Osteoblast (primary cell): ENCODE measurements around the gene ZNF644. TPM values are rescaled to one million over a fixed set of nuclear protein-coding genes. Genes with fewer than 3 reads are reported as not detected.

Source experiments
- DNase-seq: peaks from one replicate; pipeline ENCODE4 v3.0.0; 2011; ENCODE audit warnings: low spot score, mixed read lengths; ENCODE audit not compliant: insufficient read length; ENCODE audit errors: missing footprints
- H2AFZ ChIP-seq: 2 replicates; pipeline ENCODE4 v1.6.0; 2011; ENCODE audit warnings: mild to moderate bottlenecking, low read length
- H3K27ac ChIP-seq: 2 replicates; pipeline ENCODE4 v1.5.1; 2011; ENCODE audit warnings: mild to moderate bottlenecking, low read depth, low read length, moderate library complexity
- H3K27me3 ChIP-seq: 2 replicates; pipeline ENCODE4 v1.6.0; 2012; ENCODE audit warnings: mild to moderate bottlenecking, control low read depth, inconsistent platforms, low read length, moderate library complexity; ENCODE audit not compliant: insufficient read depth
- H3K36me3 ChIP-seq: 2 replicates; pipeline ENCODE4 v1.5.1; 2011; ENCODE audit warnings: mild to moderate bottlenecking, low read length, control low read depth, moderate library complexity; ENCODE audit not compliant: insufficient read depth
- H3K4me1 ChIP-seq: 2 replicates; pipeline ENCODE4 v1.5.1; 2011; ENCODE audit warnings: mild to moderate bottlenecking, low read length, control low read depth, moderate library complexity; ENCODE audit not compliant: insufficient read depth
- H3K4me2 ChIP-seq: 2 replicates; pipeline ENCODE4 v1.6.0; 2011; ENCODE audit warnings: mild to moderate bottlenecking, low read length; ENCODE audit not compliant: insufficient read depth
- H3K4me3 ChIP-seq: fragments of 200-600 bp; sonication (generic); 3 replicates; pipeline ENCODE4 v1.5.1; 2012; ENCODE audit warnings: mild to moderate bottlenecking, low read length, inconsistent platforms; ENCODE audit not compliant: insufficient read depth
- H3K79me2 ChIP-seq: 2 replicates; pipeline ENCODE4 v1.6.0; 2012; ENCODE audit warnings: mild to moderate bottlenecking, low read length, control low read depth, inconsistent platforms; ENCODE audit not compliant: insufficient read depth
- H3K9me3 ChIP-seq: 2 replicates; pipeline ENCODE4 v1.5.1; 2011; ENCODE audit warnings: low read depth, low read length, control low read depth
- H4K20me1 ChIP-seq: 2 replicates; pipeline ENCODE4 v1.6.0; 2012; ENCODE audit warnings: mild to moderate bottlenecking, low read length, control low read depth; ENCODE audit not compliant: insufficient read depth
- total RNA-seq: library from RNA; depleted of rRNA; stranded (reverse); fragments of >200 nt; gene quantifications from 2 replicates; pipeline ENCODE4 v1.2.3, GENCODE V29; 2012
- TF ChIP-seq, protein P1 (sequence below): IDR thresholded peaks from 2 replicates; pipeline ENCODE4 v1.5.1; 2011; ENCODE audit warnings: mild to moderate bottlenecking, low read depth, low read length, moderate library complexity; ENCODE audit errors: extremely low read depth

Gene ZNF644
- total RNA-seq, 1 donor, result 57.5 TPM

DNA sequence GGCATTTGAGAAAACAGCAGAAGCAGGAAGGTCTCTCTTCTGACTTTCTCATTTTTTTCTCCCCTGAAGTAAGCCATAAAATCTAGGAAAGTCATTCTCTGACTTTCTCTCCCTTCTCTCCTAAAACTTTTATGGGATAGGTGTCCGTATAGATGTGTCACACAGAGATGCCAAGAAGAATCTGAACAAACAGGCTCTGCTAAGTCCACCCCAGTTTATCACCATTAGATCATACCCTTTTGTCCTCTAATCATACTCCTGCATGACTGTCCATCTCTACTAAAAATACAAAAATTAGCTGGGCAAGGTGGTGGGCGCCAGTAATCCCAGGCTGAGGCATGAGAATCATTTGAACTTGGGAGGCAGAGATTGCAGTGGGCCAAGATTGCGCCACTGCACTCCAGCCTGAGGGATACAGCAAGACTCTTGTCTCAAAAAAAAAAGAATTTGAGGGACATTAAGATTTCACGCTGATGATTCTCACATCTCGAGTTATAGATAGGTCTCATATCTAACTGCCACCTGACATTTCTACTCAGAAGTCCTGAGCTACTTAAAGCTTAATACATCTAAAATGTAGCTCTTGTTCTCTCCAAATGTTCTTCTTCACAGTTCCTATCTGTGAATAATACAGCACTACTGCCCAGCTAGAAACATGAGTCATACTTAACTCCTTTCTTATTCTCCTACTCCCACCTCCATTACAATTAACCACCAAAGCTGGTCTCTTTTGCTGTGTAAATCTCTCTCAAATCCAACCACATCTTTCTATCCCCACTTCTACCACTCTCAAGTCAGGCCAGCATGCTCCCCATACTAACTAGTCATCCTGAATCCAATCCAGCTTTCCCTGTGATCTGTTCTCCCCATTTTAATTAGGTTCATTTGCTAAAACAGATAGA is 47.7 kb downstream of the ZNF644 start:
- TF ChIP-seq, protein P1, sequence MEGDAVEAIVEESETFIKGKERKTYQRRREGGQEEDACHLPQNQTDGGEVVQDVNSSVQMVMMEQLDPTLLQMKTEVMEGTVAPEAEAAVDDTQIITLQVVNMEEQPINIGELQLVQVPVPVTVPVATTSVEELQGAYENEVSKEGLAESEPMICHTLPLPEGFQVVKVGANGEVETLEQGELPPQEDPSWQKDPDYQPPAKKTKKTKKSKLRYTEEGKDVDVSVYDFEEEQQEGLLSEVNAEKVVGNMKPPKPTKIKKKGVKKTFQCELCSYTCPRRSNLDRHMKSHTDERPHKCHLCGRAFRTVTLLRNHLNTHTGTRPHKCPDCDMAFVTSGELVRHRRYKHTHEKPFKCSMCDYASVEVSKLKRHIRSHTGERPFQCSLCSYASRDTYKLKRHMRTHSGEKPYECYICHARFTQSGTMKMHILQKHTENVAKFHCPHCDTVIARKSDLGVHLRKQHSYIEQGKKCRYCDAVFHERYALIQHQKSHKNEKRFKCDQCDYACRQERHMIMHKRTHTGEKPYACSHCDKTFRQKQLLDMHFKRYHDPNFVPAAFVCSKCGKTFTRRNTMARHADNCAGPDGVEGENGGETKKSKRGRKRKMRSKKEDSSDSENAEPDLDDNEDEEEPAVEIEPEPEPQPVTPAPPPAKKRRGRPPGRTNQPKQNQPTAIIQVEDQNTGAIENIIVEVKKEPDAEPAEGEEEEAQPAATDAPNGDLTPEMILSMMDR, result no peak
- Histone ChIP-seq H3K9me3 (no peaks in the 10 kb centered on the region), H3K79me2 (peaks cover 63% of the 10 kb centered on the region), H3K4me1 (peaks cover 15% of the 10 kb centered on the region), H3K27me3 (no peaks in the 10 kb centered on the region), H3K4me2 (peak overlapping the region; percentile 32), H4K20me1 (peaks cover 29% of the 10 kb centered on the region), H3K36me3 (peaks cover 15% of the 10 kb centered on the region), H3K4me3 (no peak overlapping the region), H3K27ac (peak overlapping the region; percentile 57), H2AFZ (no peak overlapping the region)
- no peak for DNase-seq

DNA sequence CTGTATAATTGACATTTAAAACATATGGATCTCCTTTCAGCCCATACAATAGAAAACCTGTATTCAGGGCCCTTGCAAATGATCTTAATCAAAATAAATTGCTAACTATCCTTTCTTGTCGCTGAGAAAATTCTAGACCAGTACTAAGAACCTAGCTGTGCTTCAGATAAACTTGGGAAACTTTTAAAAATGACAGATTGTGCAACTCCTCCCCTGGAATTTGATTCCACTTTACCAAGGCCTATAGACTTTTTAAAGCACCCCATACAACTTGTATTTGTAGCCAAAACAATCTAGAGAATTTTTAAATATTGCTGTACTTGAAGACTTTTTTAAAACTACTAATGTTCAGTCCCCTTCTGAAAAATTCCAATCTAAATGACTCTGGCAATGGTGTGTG is 51.6 kb downstream of the ZNF644 start:
- H3K4me2 ChIP-seq, result no peak overlapping the region
- no peak overlapping the region for H3K27ac ChIP-seq
- peaks cover 65% of the 10 kb centered on the region for H3K79me2 ChIP-seq
- peaks cover 15% of the 10 kb centered on the region for H3K4me1 ChIP-seq
- peaks cover 28% of the 10 kb centered on the region for H4K20me1 ChIP-seq
- H3K36me3 ChIP-seq, result peaks cover 11% of the 10 kb centered on the region
- TF ChIP-seq, protein P1, result no peak
- no peaks in the 10 kb centered on the region for H3K27me3 ChIP-seq
- H2AFZ ChIP-seq, result no peak overlapping the region
- DNase-seq, result no peak
- no peak overlapping the region for H3K4me3 ChIP-seq
- no peaks in the 10 kb centered on the region for H3K9me3 ChIP-seq

DNA sequence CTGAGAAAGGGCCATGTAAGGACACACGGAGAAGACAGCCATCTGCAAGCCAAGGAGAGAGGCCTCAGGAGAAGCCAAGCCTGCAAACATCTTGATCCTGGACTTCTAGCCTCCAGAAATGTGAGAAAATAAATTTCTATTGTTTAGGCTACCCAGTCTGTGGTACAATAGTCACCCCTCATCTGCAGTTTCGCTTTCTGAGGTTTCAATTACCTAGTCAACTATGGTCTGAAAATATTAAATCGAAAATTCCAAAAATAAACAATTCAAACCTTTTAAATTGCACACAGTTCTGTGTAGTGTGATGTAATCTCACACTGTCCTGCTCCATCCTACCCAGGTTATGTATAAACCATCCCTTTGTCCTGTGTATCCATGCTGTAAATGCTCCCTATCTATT is 52.6 kb downstream of the ZNF644 start:
- H3K9me3 ChIP-seq, result no peaks in the 10 kb centered on the region
- H2AFZ ChIP-seq, result no peak overlapping the region
- peaks cover 11% of the 10 kb centered on the region for H3K36me3 ChIP-seq
- peaks cover 65% of the 10 kb centered on the region for H3K79me2 ChIP-seq
- no peak overlapping the region for H3K4me3 ChIP-seq
- no peak overlapping the region for H3K27ac ChIP-seq
- H3K27me3 ChIP-seq, result no peaks in the 10 kb centered on the region
- H3K4me2 ChIP-seq, result no peak overlapping the region
- no peak for DNase-seq
- TF ChIP-seq, protein P1, result no peak
- peaks cover 8% of the 10 kb centered on the region for H3K4me1 ChIP-seq
- H4K20me1 ChIP-seq, result peaks cover 22% of the 10 kb centered on the region

DNA sequence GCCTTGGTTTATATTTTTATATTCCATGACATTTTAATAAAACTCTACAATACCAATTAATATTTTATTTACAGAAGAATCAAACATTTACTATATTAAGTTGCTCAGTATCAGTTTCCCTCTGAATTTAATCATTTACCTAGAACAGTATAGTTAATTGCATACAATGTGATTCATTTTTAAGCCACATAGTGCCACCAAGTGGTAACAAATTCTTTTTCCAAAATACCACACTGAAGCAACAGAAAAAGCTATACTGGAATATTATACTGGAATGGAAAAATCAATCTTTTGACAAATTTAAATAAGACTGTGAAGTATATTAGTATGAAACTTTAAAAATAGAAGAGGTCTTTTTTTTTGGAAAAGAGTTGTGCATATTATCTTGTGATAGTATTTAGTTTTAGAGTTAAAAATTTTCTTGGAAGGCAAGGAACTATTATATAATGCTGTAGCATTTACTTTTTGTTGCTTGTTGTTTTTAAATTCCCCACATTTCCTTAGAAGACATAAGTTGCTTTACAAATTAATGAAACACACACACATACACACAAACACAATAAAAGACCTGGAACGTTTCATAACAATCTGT is 57.3 kb downstream of the ZNF644 start:
- DNase-seq, result no peak
- Histone ChIP-seq H3K27ac (no peak overlapping the region), H3K36me3 (no peaks in the 10 kb centered on the region), H3K79me2 (peaks cover 69% of the 10 kb centered on the region), H4K20me1 (peaks cover 28% of the 10 kb centered on the region), H3K4me2 (no peak overlapping the region), H2AFZ (no peak overlapping the region), H3K27me3 (no peaks in the 10 kb centered on the region), H3K9me3 (no peaks in the 10 kb centered on the region), H3K4me1 (peaks cover 13% of the 10 kb centered on the region), H3K4me3 (no peak overlapping the region)
- TF ChIP-seq, protein P1, result peak; percentile 59
